Activated CD8-positive, alpha-beta T cell treated with anti-CD3 and anti-CD28 coated beads for 36 hours (primary cell): Measurements from ENCODE around the gene KRTAP12-1. TPM values are rescaled to one million over a fixed set of nuclear protein-coding genes. Genes with fewer than 3 reads are reported as not detected.
"Not testable (repeated sequence)": the region's sequence is repeated elsewhere in the genome, so short reads cannot be mapped to it uniquely, and the experiment has no call there.

ENCODE experiments used
- ATAC-seq: fragments of 200-7000 bp; cut with Tn5 transposase; one replicate; pipeline ENCODE4 v1.10.0; 2021; ENCODE audit warnings: mild to moderate bottlenecking, moderate library complexity
- CTCF ChIA-PET: fragments of 350-600 bp; sonication (Branson Sonifier 250); formaldehyde crosslinking; loops from one replicate; lab custom pipeline; 2021; ENCODE audit warnings: antibody characterized with exemption; lab: Charles Lee
- POLR2A ChIA-PET: fragments of 350-600 bp; sonication (Branson Sonifier 250); formaldehyde crosslinking; loops from one replicate; lab custom pipeline; 2021; ENCODE audit warnings: antibody characterized with exemption; lab: Charles Lee
- DNase-seq: peaks from one replicate; pipeline ENCODE4 v3.0.0-alpha.2; 2020
- H3K27ac Mint-ChIP-seq: one replicate; pipeline ENCODE4 v1.8.0; 2021; ENCODE audit warnings: mild to moderate bottlenecking, mixed read lengths
- H3K27me3 Mint-ChIP-seq: one replicate; pipeline ENCODE4 v1.8.0; 2021; ENCODE audit warnings: mixed read lengths
- H3K36me3 Mint-ChIP-seq: one replicate; pipeline ENCODE4 v1.8.0; 2021; ENCODE audit warnings: low read depth, mixed read lengths
- H3K4me1 Mint-ChIP-seq: one replicate; pipeline ENCODE4 v1.8.0; 2021; ENCODE audit warnings: low read depth, mixed read lengths
- H3K4me3 Mint-ChIP-seq: one replicate; pipeline ENCODE4 v1.8.0; 2021; ENCODE audit warnings: mild to moderate bottlenecking, moderate library complexity, mixed read lengths
- H3K9me3 Mint-ChIP-seq: one replicate; pipeline ENCODE4 v1.8.0; 2021; ENCODE audit warnings: mixed read lengths
- CTCF ChIP-seq: fragments of 200-600 bp; IDR thresholded peaks from one replicate; pipeline ENCODE4 v1.8.0; 2022; ENCODE audit warnings: antibody characterized with exemption, mild to moderate bottlenecking
- intact Hi-C: fragments of 100-400 bp; cut with micrococcal nuclease; formaldehyde crosslinking; loops from one replicate; pipeline ENCODE4 v1.10.0; 2022
- total RNA-seq, 2 experiments: library from RNA; stranded (reverse); gene quantifications; one replicate each; pipeline ENCODE4 v1.2.3, GENCODE V29; 2021

Gene KRTAP12-1
- total RNA-seq, 2 experiments from 2014 or later = not detected

- Mint-ChIP-seq H3K27me3 (no peaks in the 10 kb centered on the region), H3K4me1 (peaks cover 6% of the 10 kb centered on the region), H3K4me3 (no peak overlapping the region), H3K9me3 (peaks cover 8% of the 10 kb centered on the region), H3K27ac (no peak overlapping the region), H3K36me3 (no peaks in the 10 kb centered on the region)
- ChIA-PET CTCF (interaction anchor here (1.0 kb wide), 1 partner anchor 77 kb away, joined by 4 read pairs; no protein-coding TSS in a partner anchor), POLR2A (no interaction called here)
- ATAC-seq (no peak), DNase-seq (no peak)
- TF ChIP-seq CTCF = no peak
- intact Hi-C loops = no loop called here
Measured at GRCh38 chr21:44664691-44665090, 17.3 kb downstream of the KRTAP12-1 start.

GRCh38 chr21:44661567-44661966 lies 20.4 kb downstream of the KRTAP12-1 start:
- H3K4me3 Mint-ChIP-seq = not testable (repeated sequence)

GRCh38 chr21:44658913-44659595 lies 22.9 kb downstream of the KRTAP12-1 start:
- intact Hi-C loops = no loop called here
- TF ChIP-seq CTCF = no peak
- DNase-seq (peak; percentile 20), ATAC-seq (peak; percentile 45)
- Mint-ChIP-seq H3K9me3 (peaks cover 34% of the 10 kb centered on the region), H3K4me1 (peaks cover 55% of the 10 kb centered on the region), H3K4me3 (no peak overlapping the region), H3K36me3 (peaks cover 28% of the 10 kb centered on the region), H3K27ac (peak overlapping the region; percentile 87), H3K27me3 (no peaks in the 10 kb centered on the region)
- ChIA-PET CTCF (no interaction called here), POLR2A (interaction anchor here (0.6 to 1.4 kb wide), 2 partner anchors 9 to 17 kb away, joined by 4 read pairs; no protein-coding TSS in a partner anchor)

More at GRCh38 chr21:44661567-44661966, 20.4 kb downstream of the KRTAP12-1 start:
- H3K27ac Mint-ChIP-seq, DNase-seq, H3K27me3 Mint-ChIP-seq, intact Hi-C loops, ATAC-seq, POLR2A ChIA-PET, CTCF ChIA-PET: not testable (repeated sequence)
- Mint-ChIP-seq H3K4me1 (peaks cover 36% of the 10 kb centered on the region), H3K9me3 (peaks cover 16% of the 10 kb centered on the region), H3K36me3 (peaks cover 18% of the 10 kb centered on the region)

- H3K36me3 Mint-ChIP-seq = peaks cover 28% of the 10 kb centered on the region
- ChIA-PET POLR2A (interaction anchor here (0.6 to 1.4 kb wide), 2 partner anchors 9 to 17 kb away, joined by 4 read pairs; no protein-coding TSS in a partner anchor), CTCF (no interaction called here)
- peaks cover 39% of the 10 kb centered on the region for H3K9me3 Mint-ChIP-seq
- H3K4me3 Mint-ChIP-seq = no peak overlapping the region
- intact Hi-C loops = no loop called here
- ATAC-seq (no peak), DNase-seq (no peak)
- H3K4me1 Mint-ChIP-seq = peaks cover 60% of the 10 kb centered on the region
- TF ChIP-seq CTCF = no peak
- no peaks in the 10 kb centered on the region for H3K27me3 Mint-ChIP-seq
- peak overlapping the region; percentile 87 for H3K27ac Mint-ChIP-seq
Measured at GRCh38 chr21:44658541-44658910, 23.4 kb downstream of the KRTAP12-1 start.

GRCh38 chr21:44657635-44658540 lies 24.1 kb downstream of the KRTAP12-1 start, which contains the start of gene KRTAP12-3:
Gene KRTAP12-3, plus strand, starts transcription at chr21:44657932. Its CDS starts 48 bp downstream, at chr21:44657980.
- CTCF ChIA-PET = interaction anchor here (1.0 kb wide), 1 partner anchor 147 kb away, joined by 3 read pairs; no protein-coding TSS in a partner anchor
- DNase-seq (peak; percentile 40), ATAC-seq (peak; percentile 61)
- intact Hi-C loops = no loop called here
- peak within 1 kb of the TSS; percentile 43 for H3K4me3 Mint-ChIP-seq
- POLR2A ChIA-PET = interaction anchor here (1.4 kb wide), 1 partner anchor 10 kb away, joined by 4 read pairs; no protein-coding TSS in a partner anchor
- no peak for TF ChIP-seq CTCF
- no peaks in the 10 kb centered on the region for H3K27me3 Mint-ChIP-seq
- peaks cover 38% of the 10 kb centered on the region for H3K9me3 Mint-ChIP-seq
- peak within 1 kb of the TSS; percentile 87 for H3K27ac Mint-ChIP-seq
- peaks cover 62% of the 10 kb centered on the region for H3K4me1 Mint-ChIP-seq
- H3K36me3 Mint-ChIP-seq = peaks cover 28% of the 10 kb centered on the region
